Testis (tissue), 3 donors: ENCODE results near the gene KIAA0513. TPM values are rescaled to one million over a fixed set of nuclear protein-coding genes. Genes with fewer than 3 reads are reported as not detected.

Experiments
- DNase-seq: peaks from one replicate; pipeline ENCODE4 v3.0.0-alpha.2; 2019
- H3K27ac ChIP-seq, 2 donors: fragments of 200-600 bp; sonication (generic); one replicate each; pipeline ENCODE4 v1.5.1; 2019
- H3K27me3 ChIP-seq: fragments of 200-600 bp; sonication (generic); one replicate; pipeline ENCODE4 v1.5.1; 2019
- H3K36me3 ChIP-seq: fragments of 200-600 bp; sonication (generic); one replicate; pipeline ENCODE4 v1.5.1; 2017; ENCODE audit warnings: low read depth; ENCODE audit errors: missing control alignments
- H3K4me1 ChIP-seq: fragments of 200-600 bp; sonication (generic); one replicate; pipeline ENCODE4 v1.5.1; 2019
- H3K4me3 ChIP-seq, 2 donors: fragments of 200-600 bp; sonication (generic); one replicate each; pipeline ENCODE4 v1.5.1; 2017 to 2019
- H3K9me3 ChIP-seq: fragments of 200-600 bp; sonication (generic); one replicate; pipeline ENCODE4 v1.5.1; 2017
- POLR2A ChIP-seq: fragments of 450-650 bp; IDR thresholded peaks from one replicate; pipeline ENCODE4 v1.6.1; 2017; ENCODE audit warnings: antibody characterized with exemption, mild to moderate bottlenecking, moderate library complexity
- WGBS, 2 donors: methylation state at CpG; one replicate each; pipeline ENCODE4 v1.1.5; 2018; 5-methylcytosine and 5-hydroxymethylcytosine counted together
- intact Hi-C: fragments of 100-400 bp; cut with DNase I; formaldehyde crosslinking; loops from one replicate; pipeline ENCODE4 v1.15.1; 2023; ENCODE audit warnings: low total_unique reads
- polyA plus RNA-seq: library from polyadenylated mRNA; stranded (reverse); fragments of 350-450 nt; fragmentation: Illumina TruSeq; extraction: RNeasy Lipid Tissue Mini Kit (QIAGEN cat#74804); gene quantifications from one replicate; pipeline ENCODE4 v1.2.3, GENCODE V29; 2014; ENCODE audit warnings: low read depth, low replicate concordance; ENCODE audit not compliant: insufficient read depth
- total RNA-seq, 2 donors: library from RNA; depleted of rRNA; stranded (reverse); fragments of >200 nt; gene quantifications; one replicate each; pipeline ENCODE4 v1.2.3, GENCODE V29; 2016
- TF ChIP-seq, protein P1 (sequence below), 3 experiments: fragments of 450-650 bp in 2 of 3; fragments of 200-600 bp in 1 of 3; sonication (generic) in 1 of 3; IDR thresholded peaks; one replicate each; pipeline ENCODE4 v1.5.1; 2016 to 2019; ENCODE audit warnings: antibody characterized with exemption in 3 of 3, mild to moderate bottlenecking in 2 of 3, moderate library complexity in 1 of 3

KIAA0513 gene
- total and polyA plus RNA-seq, 3 donors from 2014 or later: 9.8 to 18.7 (median 18.4) TPM

DNA sequence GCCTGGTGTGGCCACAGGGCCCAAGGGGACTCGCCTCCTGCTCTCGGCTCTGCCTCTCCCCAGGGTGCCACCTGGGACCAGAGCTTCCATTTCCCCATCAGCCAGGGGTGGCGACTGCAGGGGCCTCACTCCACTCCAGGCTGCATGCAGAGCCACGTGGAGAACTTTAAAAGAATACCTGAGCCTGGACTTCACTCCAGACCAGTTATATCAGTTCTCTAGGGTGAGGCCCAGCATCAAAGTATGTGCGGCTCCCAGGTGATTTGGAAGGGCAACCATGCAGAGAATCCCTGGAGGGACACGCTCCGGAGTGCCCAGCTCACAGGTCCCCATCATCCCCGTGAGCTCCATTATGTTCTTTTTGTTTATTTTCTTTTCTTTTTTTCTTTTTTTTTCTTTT is 39.8 kb downstream of the KIAA0513 start:
- DNase-seq: no peak
- Histone ChIP-seq H3K27ac (no peak overlapping the region), H3K4me1 (no peaks in the 10 kb centered on the region), H3K4me3 (no peak overlapping the region), H3K36me3 (no peaks in the 10 kb centered on the region), H3K9me3 (no peaks in the 10 kb centered on the region), H3K27me3 (no peaks in the 10 kb centered on the region)
- TF ChIP-seq, protein P1, sequence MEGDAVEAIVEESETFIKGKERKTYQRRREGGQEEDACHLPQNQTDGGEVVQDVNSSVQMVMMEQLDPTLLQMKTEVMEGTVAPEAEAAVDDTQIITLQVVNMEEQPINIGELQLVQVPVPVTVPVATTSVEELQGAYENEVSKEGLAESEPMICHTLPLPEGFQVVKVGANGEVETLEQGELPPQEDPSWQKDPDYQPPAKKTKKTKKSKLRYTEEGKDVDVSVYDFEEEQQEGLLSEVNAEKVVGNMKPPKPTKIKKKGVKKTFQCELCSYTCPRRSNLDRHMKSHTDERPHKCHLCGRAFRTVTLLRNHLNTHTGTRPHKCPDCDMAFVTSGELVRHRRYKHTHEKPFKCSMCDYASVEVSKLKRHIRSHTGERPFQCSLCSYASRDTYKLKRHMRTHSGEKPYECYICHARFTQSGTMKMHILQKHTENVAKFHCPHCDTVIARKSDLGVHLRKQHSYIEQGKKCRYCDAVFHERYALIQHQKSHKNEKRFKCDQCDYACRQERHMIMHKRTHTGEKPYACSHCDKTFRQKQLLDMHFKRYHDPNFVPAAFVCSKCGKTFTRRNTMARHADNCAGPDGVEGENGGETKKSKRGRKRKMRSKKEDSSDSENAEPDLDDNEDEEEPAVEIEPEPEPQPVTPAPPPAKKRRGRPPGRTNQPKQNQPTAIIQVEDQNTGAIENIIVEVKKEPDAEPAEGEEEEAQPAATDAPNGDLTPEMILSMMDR (IDR thresholded peaks at IDR 0.05): no peak
- no peak for TF ChIP-seq POLR2A
- WGBS, 2 donors: 90 to 93% methylated on average over 7 to 8 of the region's 8 CpGs
- intact Hi-C loops: no loop called here

DNA sequence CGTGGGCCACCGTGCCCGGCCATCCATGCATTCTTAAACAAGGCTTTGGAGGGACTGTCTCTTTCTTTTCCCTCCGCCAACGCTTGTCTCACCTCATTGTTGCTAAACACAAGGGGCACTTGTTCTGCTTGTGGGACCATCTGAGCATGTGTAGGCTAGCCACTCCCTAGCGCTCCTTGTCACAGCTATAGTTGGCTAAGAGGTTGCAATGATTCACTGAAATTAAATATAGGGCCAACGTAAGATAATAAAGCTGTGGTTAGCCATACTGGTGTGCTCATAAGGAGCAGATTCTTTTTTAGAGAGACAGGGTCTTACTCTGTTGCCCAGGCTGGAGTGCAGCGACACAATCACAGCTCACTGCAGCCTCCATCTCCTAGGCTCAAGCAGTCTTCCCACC is 41.2 kb downstream of the KIAA0513 start:
- intact Hi-C loops: no loop called here
- TF ChIP-seq, protein P1 (IDR thresholded peaks at IDR 0.05): no peak
- no peak for TF ChIP-seq POLR2A
- no peaks in the 10 kb centered on the region for H3K9me3 ChIP-seq
- no peak for DNase-seq
- H3K27me3 ChIP-seq: no peaks in the 10 kb centered on the region
- H3K4me1 ChIP-seq: no peaks in the 10 kb centered on the region
- 95 to 97% methylated on average over 8 of the region's 8 CpGs for WGBS, 2 donors
- no peak overlapping the region for H3K4me3 ChIP-seq
- H3K27ac ChIP-seq: no peak overlapping the region
- no peaks in the 10 kb centered on the region for H3K36me3 ChIP-seq

DNA sequence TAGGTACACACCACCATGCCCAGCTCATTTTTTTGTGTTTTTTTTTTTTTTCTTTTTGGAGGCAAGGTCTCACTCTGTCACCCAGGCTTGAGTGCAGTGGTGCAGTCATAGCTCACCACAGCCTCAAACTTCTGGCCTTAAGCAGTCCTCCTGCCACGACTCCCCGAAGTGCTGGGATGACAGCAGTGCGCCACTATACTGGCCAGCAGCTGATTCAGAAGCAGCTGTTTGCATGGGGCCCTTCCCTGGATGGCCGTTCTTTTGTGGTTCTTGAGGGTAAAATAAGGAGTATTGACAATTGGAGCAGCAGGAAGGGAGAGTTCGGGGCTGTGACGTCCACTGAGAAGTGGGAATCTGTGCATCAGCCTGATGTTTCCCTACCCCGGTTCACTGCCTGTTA is 41.6 kb downstream of the KIAA0513 start:
- H3K9me3 ChIP-seq: no peaks in the 10 kb centered on the region
- intact Hi-C loops: no loop called here
- no peaks in the 10 kb centered on the region for H3K36me3 ChIP-seq
- H3K4me1 ChIP-seq: no peaks in the 10 kb centered on the region
- TF ChIP-seq POLR2A: no peak
- TF ChIP-seq, protein P1 (IDR thresholded peaks at IDR 0.05): no peak
- H3K27me3 ChIP-seq: no peaks in the 10 kb centered on the region
- no peak overlapping the region for H3K27ac ChIP-seq
- DNase-seq: no peak
- 90 to 98% methylated on average over 7 of the region's 7 CpGs for WGBS, 2 donors
- no peak overlapping the region for H3K4me3 ChIP-seq

DNA sequence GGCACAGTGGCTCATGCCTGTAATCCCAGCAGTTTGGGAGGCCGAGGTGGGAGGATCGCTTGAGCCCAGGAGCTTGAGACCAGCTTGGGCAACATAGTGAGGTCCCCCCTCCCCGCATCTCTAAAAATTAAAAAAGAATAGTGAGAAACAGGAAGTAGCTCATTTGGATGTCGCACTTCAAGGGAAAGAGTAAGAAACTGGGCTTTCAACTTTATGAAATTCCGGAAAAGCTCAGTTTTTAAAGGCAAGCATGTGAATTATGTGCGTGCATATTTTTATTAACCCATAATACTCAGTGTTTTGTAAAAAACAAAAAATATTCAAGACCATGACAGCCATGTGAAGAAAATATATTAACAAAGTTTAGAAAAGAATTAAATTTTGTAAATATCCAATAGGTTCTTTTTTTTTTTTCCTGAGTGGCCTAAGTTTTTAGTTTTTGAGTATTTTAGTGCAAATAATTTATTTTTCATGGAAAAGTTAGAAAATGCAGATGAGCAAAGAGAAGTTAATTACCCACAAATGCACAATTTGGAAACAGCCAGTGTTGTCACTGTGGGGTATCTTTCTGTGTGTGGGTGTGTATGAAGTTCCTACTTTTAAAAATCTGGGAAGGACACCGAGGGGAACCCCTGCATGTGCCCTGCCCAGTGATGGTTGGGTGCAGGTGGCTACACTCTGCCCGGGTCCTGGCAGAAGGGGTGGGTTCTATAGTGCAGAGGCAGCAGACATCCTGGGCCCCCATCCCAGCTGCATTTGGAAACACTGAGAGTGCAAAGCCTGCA is 44.7 kb downstream of the KIAA0513 start:
- H3K4me1 ChIP-seq: no peaks in the 10 kb centered on the region
- H3K36me3 ChIP-seq: no peaks in the 10 kb centered on the region
- no peaks in the 10 kb centered on the region for H3K27me3 ChIP-seq
- H3K4me3 ChIP-seq: no peak overlapping the region
- no peak for DNase-seq
- WGBS, 2 donors: 90 to 94% methylated on average over 8 of the region's 8 CpGs
- H3K9me3 ChIP-seq: no peaks in the 10 kb centered on the region
- TF ChIP-seq, protein P1 (IDR thresholded peaks at IDR 0.05): no peak
- no peak for TF ChIP-seq POLR2A
- H3K27ac ChIP-seq: no peak overlapping the region
- intact Hi-C loops: no loop called here

DNA sequence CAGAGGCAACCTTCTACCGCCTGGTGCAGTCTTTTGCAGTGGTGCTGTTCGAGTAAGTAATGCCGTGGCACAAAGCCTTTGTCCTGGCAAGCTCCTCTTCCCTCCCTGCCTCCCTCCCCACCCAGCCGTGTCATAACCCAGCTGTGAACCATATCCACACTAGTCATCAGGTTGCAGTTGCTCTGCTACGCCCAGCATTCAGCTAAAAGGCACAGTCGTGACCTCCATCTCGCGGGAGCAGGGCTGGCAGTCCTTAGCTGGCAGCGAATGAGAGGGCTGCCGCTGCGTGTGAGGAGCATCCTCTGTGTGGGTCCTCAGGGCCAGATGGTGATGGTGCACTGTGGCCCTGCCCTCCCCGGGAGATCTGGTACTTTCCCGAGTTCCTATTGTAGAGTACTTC is 45.4 kb downstream of the KIAA0513 start:
- H3K9me3 ChIP-seq: no peaks in the 10 kb centered on the region
- no peak for DNase-seq
- intact Hi-C loops: no loop called here
- TF ChIP-seq POLR2A: no peak
- TF ChIP-seq, protein P1 (IDR thresholded peaks at IDR 0.05): no peak
- WGBS, 2 donors: 78 to 80% methylated on average over 4 to 13 of the region's 13 CpGs
- no peak overlapping the region for H3K27ac ChIP-seq
- H3K36me3 ChIP-seq: no peaks in the 10 kb centered on the region
- no peaks in the 10 kb centered on the region for H3K4me1 ChIP-seq
- no peak overlapping the region for H3K4me3 ChIP-seq
- no peaks in the 10 kb centered on the region for H3K27me3 ChIP-seq
